WTC11 (cell line): ENCODE measurements around the gene ZNF212. TPM values are rescaled to one million over a fixed set of nuclear protein-coding genes. Genes with fewer than 3 reads are reported as not detected.
A peak's percentile ranks its signal among the peaks of the same experiment; 100 is the strongest.

Experiments used
- ATAC-seq: fragments of 200-7000 bp; cut with Tn5 transposase; 2 replicates; pipeline ENCODE4 v1.10.0; 2021; ENCODE audit warnings: mild to moderate bottlenecking, moderate library complexity
- CTCF ChIA-PET: fragments of 300-600 bp; sonication (Branson Sonifier 250); formaldehyde crosslinking; loops from one replicate; lab custom pipeline; 2021; ENCODE audit warnings: antibody characterized with exemption; lab: Charles Lee
- POLR2A ChIA-PET: fragments of 350-600 bp; sonication (Branson Sonifier 250); formaldehyde crosslinking; loops from one replicate; lab custom pipeline; 2021; ENCODE audit warnings: antibody characterized with exemption; lab: Charles Lee
- DNase-seq: peaks from one replicate; pipeline ENCODE4 v3.0.0; 2021; ENCODE audit warnings: low spot score
- H3K27ac Mint-ChIP-seq: 2 replicates; pipeline ENCODE4 v1.8.0; 2021; ENCODE audit warnings: mixed read lengths
- H3K27me3 Mint-ChIP-seq: 2 replicates; pipeline ENCODE4 v1.8.0; 2021; ENCODE audit warnings: low read depth, mild to moderate bottlenecking, moderate library complexity, mixed read lengths
- H3K36me3 Mint-ChIP-seq: 2 replicates; pipeline ENCODE4 v1.8.0; 2021; ENCODE audit warnings: mixed read lengths
- H3K4me1 Mint-ChIP-seq: 2 replicates; pipeline ENCODE4 v1.8.0; 2022; ENCODE audit warnings: mixed read lengths
- H3K4me3 Mint-ChIP-seq: 2 replicates; pipeline ENCODE4 v1.8.0; 2021; ENCODE audit warnings: mild to moderate bottlenecking, moderate library complexity, mixed read lengths
- H3K9me3 Mint-ChIP-seq: 2 replicates; pipeline ENCODE4 v1.8.0; 2021; ENCODE audit warnings: mixed read lengths
- CREB1 ChIP-seq: sonication (generic); formaldehyde crosslinking; IDR thresholded peaks from 2 replicates; pipeline ENCODE4 v1.8.0; 2023; ENCODE audit warnings: mild to moderate bottlenecking, missing genetic modification reagents
- CTCF ChIP-seq: fragments of 200-600 bp; IDR thresholded peaks from 2 replicates; pipeline ENCODE4 v1.8.0; 2022; ENCODE audit warnings: antibody characterized with exemption
- E2F4 ChIP-seq: sonication (generic); formaldehyde crosslinking; IDR thresholded peaks from 2 replicates; pipeline ENCODE4 v1.8.1; 2022; ENCODE audit warnings: low read depth, mild to moderate bottlenecking, moderate library complexity, missing genetic modification reagents, borderline replicate concordance
- ELF4 ChIP-seq: sonication (generic); formaldehyde crosslinking; IDR thresholded peaks from 2 replicates; pipeline ENCODE4 v1.8.1; 2022; ENCODE audit warnings: low read depth, mild to moderate bottlenecking, moderate library complexity, missing genetic modification reagents
- ESRRA ChIP-seq: sonication (generic); formaldehyde crosslinking; IDR thresholded peaks from 2 replicates; pipeline ENCODE4 v1.8.1; 2022; ENCODE audit warnings: mild to moderate bottlenecking, missing genetic modification reagents, borderline replicate concordance
- ETV6 ChIP-seq: sonication (generic); formaldehyde crosslinking; IDR thresholded peaks from 2 replicates; pipeline ENCODE4 v1.8.1; 2022; ENCODE audit warnings: mild to moderate bottlenecking, missing genetic modification reagents
- FOXK1 ChIP-seq: sonication (generic); formaldehyde crosslinking; IDR thresholded peaks from 2 replicates; pipeline ENCODE4 v1.8.0; 2022; ENCODE audit warnings: mild to moderate bottlenecking, moderate library complexity, missing genetic modification reagents
- GRHL2 ChIP-seq: fragments of 250-450 bp; sonication (Bioruptor Pico); IDR thresholded peaks from 2 replicates; pipeline ENCODE4 v1.8.0; 2022; ENCODE audit warnings: mild to moderate bottlenecking, moderate library complexity; ENCODE audit not compliant: insufficient replicate concordance, severe bottlenecking
- HMGXB4 ChIP-seq: sonication (generic); formaldehyde crosslinking; IDR thresholded peaks from 2 replicates; pipeline ENCODE4 v1.8.1; 2023; ENCODE audit warnings: mild to moderate bottlenecking, moderate library complexity, missing genetic modification reagents
- NFE2L1 ChIP-seq: sonication (generic); formaldehyde crosslinking; IDR thresholded peaks from 2 replicates; pipeline ENCODE4 v1.8.1; 2023; ENCODE audit warnings: missing genetic modification reagents
- OVOL2 ChIP-seq: fragments of 250-450 bp; sonication (Bioruptor Pico); IDR thresholded peaks from 2 replicates; pipeline ENCODE4 v1.9.0; 2021; ENCODE audit warnings: mild to moderate bottlenecking, borderline replicate concordance
- SMAD3 ChIP-seq: sonication (generic); formaldehyde crosslinking; IDR thresholded peaks from 2 replicates; pipeline ENCODE4 v1.8.0; 2022; ENCODE audit warnings: missing genetic modification reagents, mild to moderate bottlenecking, borderline replicate concordance
- SMAD4 ChIP-seq: sonication (generic); formaldehyde crosslinking; IDR thresholded peaks from 2 replicates; pipeline ENCODE4 v1.8.0; 2022; ENCODE audit warnings: mild to moderate bottlenecking, missing genetic modification reagents
- TP53 ChIP-seq: sonication (generic); formaldehyde crosslinking; IDR thresholded peaks from 2 replicates; pipeline ENCODE4 v1.8.1; 2023; ENCODE audit warnings: mild to moderate bottlenecking, missing genetic modification reagents
- ZNF138 ChIP-seq: sonication (generic); formaldehyde crosslinking; conservative IDR thresholded peaks from 2 replicates; pipeline ENCODE4 v1.8.1; 2022; ENCODE audit warnings: mild to moderate bottlenecking, moderate library complexity, missing genetic modification reagents
- ZNF219 ChIP-seq: sonication (generic); formaldehyde crosslinking; IDR thresholded peaks from 2 replicates; pipeline ENCODE4 v1.8.0; 2023; ENCODE audit warnings: missing genetic modification reagents, mild to moderate bottlenecking, borderline replicate concordance
- ZNF317 ChIP-seq: sonication (generic); formaldehyde crosslinking; IDR thresholded peaks from 2 replicates; pipeline ENCODE4 v1.8.1; 2023; ENCODE audit warnings: low read depth, mild to moderate bottlenecking, moderate library complexity, missing genetic modification reagents, borderline replicate concordance
- ZNF423 ChIP-seq: fragments of 250-450 bp; sonication (Bioruptor Pico); IDR thresholded peaks from 2 replicates; pipeline ENCODE4 v2.1.2; 2022; ENCODE audit warnings: mild to moderate bottlenecking, moderate library complexity
- ZNF425 ChIP-seq: fragments of 250-450 bp; sonication (Bioruptor Pico); conservative IDR thresholded peaks from 2 replicates; pipeline ENCODE4 v1.9.0; 2021; ENCODE audit warnings: mild to moderate bottlenecking
- ZNF512 ChIP-seq: sonication (generic); formaldehyde crosslinking; IDR thresholded peaks from 2 replicates; pipeline ENCODE4 v1.8.1; 2022; ENCODE audit warnings: missing genetic modification reagents, borderline replicate concordance
- total RNA-seq: library from RNA; stranded (reverse); gene quantifications from 3 replicates; pipeline ENCODE4 v1.2.3, GENCODE V29; 2021

The ZNF212 gene
- total RNA-seq, 1 experiment from 2014 or later: 23.0 TPM

- TF ChIP-seq CTCF (no peak), ESRRA (CRISPR knock-in tag) (no peak), ZNF219 (CRISPR knock-in tag) (no peak), ZNF425 (CRISPR knock-in tag) (no peak), SMAD4 (CRISPR knock-in tag) (no peak), ZNF512 (no peak), OVOL2 (no peak), ZNF138 (CRISPR knock-in tag) (no peak), TP53 (CRISPR knock-in tag) (no peak)
Observed at GRCh38 chr7:149199234-149199995, 40.0 kb upstream of the ZNF212 start (continued).

GRCh38 chr7:149202831-149203231 is 36.6 kb upstream of the ZNF212 start:
- ATAC-seq (no peak), DNase-seq (no peak)
- Mint-ChIP-seq H3K36me3 (peaks cover 84% of the 10 kb centered on the region), H3K27me3 (no peaks in the 10 kb centered on the region), H3K4me3 (no peak overlapping the region), H3K4me1 (peaks cover 16% of the 10 kb centered on the region), H3K9me3 (peaks cover 5% of the 10 kb centered on the region), H3K27ac (peak overlapping the region; percentile 38; the same call in 1 of the 2 replicates)
- TF ChIP-seq FOXK1 (no peak), TP53 (CRISPR knock-in tag) (no peak), SMAD4 (CRISPR knock-in tag) (no peak), ETV6 (CRISPR knock-in tag) (no peak), ZNF423 (CRISPR knock-in tag) (no peak), E2F4 (CRISPR knock-in tag) (no peak), GRHL2 (CRISPR knock-in tag) (no peak), ZNF512 (no peak), ZNF317 (CRISPR knock-in tag) (no peak), HMGXB4 (no peak), SMAD3 (CRISPR knock-in tag) (no peak), ELF4 (CRISPR knock-in tag) (no peak), CREB1 (CRISPR knock-in tag) (no peak), NFE2L1 (CRISPR knock-in tag) (no peak)
- ChIA-PET CTCF (no interaction called here), POLR2A (no interaction called here)
